Common myeloid progenitor, CD34-positive (primary cell): ENCODE results near the gene RPS19BP1.
A peak's percentile ranks its signal among the peaks of the same experiment; 100 is the strongest.
"Not testable (repeated sequence)": the region's sequence is repeated elsewhere in the genome, so short reads cannot be mapped to it uniquely, and the experiment has no call there.

Source experiments
- CTCF ChIA-PET: fragments of 350-600 bp; sonication (Branson Sonifier 250); formaldehyde crosslinking; loops from one replicate; lab custom pipeline; 2021; ENCODE audit warnings: antibody characterized with exemption; lab: Charles Lee
- POLR2A ChIA-PET: fragments of 350-600 bp; sonication (Branson Sonifier 250); formaldehyde crosslinking; loops from one replicate; lab custom pipeline; 2021; ENCODE audit warnings: antibody characterized with exemption; lab: Charles Lee
- DNase-seq, 3 donors: peaks; one replicate each; pipeline versions ENCODE4 v3.0.0 to v3.0.0-alpha.2; 2013
- H3K27ac ChIP-seq, 2 experiments: 1 replicate in 1 of 2; 2 replicates in 1 of 2; pipeline ENCODE4 v1.7.0; 2013; ENCODE audit warnings: inconsistent platforms in 2 of 2, low read length in 2 of 2, mild to moderate bottlenecking in 2 of 2, low read depth in 1 of 2, moderate library complexity in 1 of 2; ENCODE audit not compliant: severe bottlenecking in 2 of 2, insufficient read depth in 1 of 2, poor library complexity in 1 of 2
- H3K27me3 ChIP-seq, 5 experiments: replicated peaks in 2 of 5; 1 replicate in 3 of 5; 2 replicates in 2 of 5; pipeline versions ENCODE4 v1.6.1 to v1.7.0; 2013; ENCODE audit warnings: low read length in 4 of 5, mild to moderate bottlenecking in 2 of 5, moderate library complexity in 2 of 5, inconsistent platforms in 1 of 5; ENCODE audit not compliant: insufficient read depth in 5 of 5, control insufficient read depth in 4 of 5
- H3K36me3 ChIP-seq, 4 experiments: 1 replicate in 2 of 4; 2 replicates in 2 of 4; pipeline versions ENCODE4 v1.6.1 to v1.7.0; 2013; ENCODE audit warnings: low read length in 3 of 4, control low read depth in 1 of 4, mild to moderate bottlenecking in 1 of 4; ENCODE audit not compliant: control insufficient read depth in 4 of 4, insufficient read depth in 4 of 4
- H3K4me1 ChIP-seq, 4 experiments: 1 replicate in 3 of 4; 2 replicates in 1 of 4; pipeline versions ENCODE4 v1.6.1 to v1.7.1; 2013; ENCODE audit warnings: low read length in 3 of 4, mild to moderate bottlenecking in 3 of 4, control low read depth in 1 of 4, inconsistent platforms in 1 of 4, moderate library complexity in 1 of 4; ENCODE audit not compliant: control insufficient read depth in 4 of 4, insufficient read depth in 4 of 4; ENCODE audit errors: control extremely low read depth in 1 of 4
- H3K4me3 ChIP-seq, 7 experiments: 1 replicate in 4 of 7; 2 replicates in 3 of 7; pipeline versions ENCODE4 v1.5.1 to v1.7.0; 2013; ENCODE audit warnings: mild to moderate bottlenecking in 7 of 7, low read length in 6 of 7, moderate library complexity in 6 of 7, inconsistent platforms in 2 of 7, low read depth in 2 of 7, control low read depth in 1 of 7; ENCODE audit not compliant: insufficient read depth in 4 of 7, control insufficient read depth in 1 of 7; ENCODE audit errors: extremely low read depth in 1 of 7
- H3K9me3 ChIP-seq, 5 experiments: 1 replicate in 4 of 5; 2 replicates in 1 of 5; pipeline versions ENCODE4 v1.6.1 to v1.7.1; 2013; ENCODE audit warnings: low read length in 4 of 5, mild to moderate bottlenecking in 2 of 5, inconsistent platforms in 1 of 5, low read depth in 1 of 5, moderate library complexity in 1 of 5; ENCODE audit not compliant: control insufficient read depth in 4 of 5, insufficient read depth in 2 of 5; ENCODE audit errors: control extremely low read depth in 1 of 5
- WGBS: methylation state at CpG from one replicate; pipeline ENCODE4 v1.1.5; 2013; ENCODE audit not compliant: insufficient coverage; 5-methylcytosine and 5-hydroxymethylcytosine counted together

RPS19BP1 gene

DNA sequence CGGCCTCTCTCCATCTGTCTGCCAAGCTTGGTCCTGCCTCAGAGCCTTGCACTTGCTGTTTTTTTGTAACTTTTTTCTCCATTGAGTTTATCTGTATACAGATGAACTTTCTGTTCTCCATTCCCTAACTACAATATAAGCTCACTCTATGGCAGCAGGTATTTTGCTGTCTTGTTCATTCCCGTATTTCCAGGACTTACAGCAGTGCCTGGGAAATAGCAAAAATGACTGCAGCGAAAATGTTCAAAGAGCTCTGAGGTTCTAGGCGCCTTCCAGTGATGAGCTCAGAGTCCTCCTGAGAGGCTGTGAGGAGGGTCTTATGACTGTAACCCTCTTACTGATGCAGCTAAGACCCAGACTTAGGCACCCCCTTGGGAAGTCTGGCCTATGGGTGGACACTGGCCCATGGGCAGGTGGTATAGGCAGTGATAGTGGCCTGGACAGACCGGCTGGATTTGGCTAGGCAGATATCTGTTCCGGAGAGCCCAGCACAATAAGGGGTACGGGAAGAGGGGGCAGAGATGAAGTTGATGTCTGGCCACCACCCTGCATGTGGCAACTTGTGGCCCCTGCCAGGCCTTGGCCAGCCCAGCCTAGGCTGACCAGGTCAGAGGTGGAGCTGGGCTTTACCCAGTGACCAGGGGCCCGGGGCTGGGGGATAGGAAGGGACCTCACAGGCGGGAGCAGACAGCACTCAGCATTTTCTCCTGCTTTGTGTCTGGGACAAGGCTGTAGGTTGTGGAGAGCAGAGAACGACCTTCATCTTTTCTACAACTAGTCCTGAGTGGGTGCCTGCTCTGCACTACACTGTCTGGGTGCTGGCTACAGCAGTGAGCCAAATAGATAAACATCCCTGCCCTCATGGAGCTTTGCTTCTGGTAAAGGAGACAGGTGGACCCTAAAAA, 7.5 kb downstream of the RPS19BP1 start:
- H3K4me1 ChIP-seq, result peaks cover 6 to 83% (median 76%) of the 10 kb centered on the region in 4 experiments
- H3K27me3 ChIP-seq, result no peaks in the 10 kb centered on the region
- H3K36me3 ChIP-seq, result peaks cover 11 to 73% (median 48%) of the 10 kb centered on the region in 4 experiments
- ChIA-PET POLR2A (no interaction called here), CTCF (interaction anchor here (1.3 to 11.8 kb wide), 5 partner anchors 8 to 31 kb away, joined by 3 to 243 read pairs (median 6); no protein-coding TSS in a partner anchor)
- 96% methylated on average over 10 of the region's 10 CpGs for WGBS
- no peak overlapping the region for H3K4me3 ChIP-seq
- H3K9me3 ChIP-seq, result no peaks in the 10 kb centered on the region
- no peak overlapping the region for H3K27ac ChIP-seq
- DNase-seq, result no peak

DNA sequence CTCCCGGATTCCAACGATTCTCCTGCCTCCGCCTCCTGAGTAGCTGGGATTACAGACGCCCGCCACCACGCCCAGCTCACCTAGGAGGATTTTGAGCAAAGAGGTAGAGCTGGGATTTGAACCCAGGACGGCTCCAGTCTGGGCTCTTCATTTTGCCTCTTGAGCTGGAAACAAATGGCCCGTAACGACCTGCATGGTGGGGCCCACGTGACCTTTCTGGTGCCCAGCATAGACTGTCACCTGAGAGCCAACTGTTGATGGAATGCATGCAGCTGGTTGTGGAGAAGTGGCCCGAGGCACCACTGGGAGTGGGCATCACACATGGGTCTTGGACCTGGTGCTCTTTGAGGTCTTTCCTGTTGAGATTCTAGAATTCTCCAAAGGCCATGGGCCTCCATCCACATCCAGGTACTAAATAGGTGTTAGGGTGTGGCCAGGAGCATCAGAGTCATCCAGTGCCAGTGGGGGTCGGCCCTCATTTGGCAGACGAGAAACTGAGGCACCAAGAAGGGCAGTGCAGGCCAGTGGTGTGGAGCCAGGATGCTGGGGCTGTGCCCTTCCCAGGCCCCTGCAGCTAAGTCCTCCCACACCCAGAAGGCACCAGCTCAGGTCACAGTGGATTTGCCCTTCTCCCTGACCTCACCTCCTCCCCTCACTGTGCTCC, 8.3 kb downstream of the RPS19BP1 start:
- CTCF ChIA-PET, result interaction anchor here (1.3 to 11.8 kb wide), 5 partner anchors 10 to 30 kb away, joined by 3 to 243 read pairs (median 5); no protein-coding TSS in a partner anchor
- no peak overlapping the region for H3K4me3 ChIP-seq
- H3K27me3 ChIP-seq, result no peaks in the 10 kb centered on the region
- H3K27ac ChIP-seq, result peak overlapping the region in 1 of 2 experiments; percentile 12
- H3K4me1 ChIP-seq, result peaks cover 6 to 80% (median 74%) of the 10 kb centered on the region in 4 experiments
- no peaks in the 10 kb centered on the region for H3K9me3 ChIP-seq
- no peak for DNase-seq
- peaks cover 11 to 65% (median 45%) of the 10 kb centered on the region in 4 experiments for H3K36me3 ChIP-seq
- 89% methylated on average over 12 of the region's 13 CpGs for WGBS
- POLR2A ChIA-PET, result interaction anchor here (0.6 kb wide), 1 partner anchor 8 kb away, joined by 6 read pairs; no protein-coding TSS in a partner anchor

- peaks cover 11 to 78% (median 73%) of the 10 kb centered on the region in 4 experiments for H3K4me1 ChIP-seq
- DNase-seq, result peak in 2 of 3 donors; percentile 42 to 44
- H3K36me3 ChIP-seq, result peaks cover 8 to 54% (median 36%) of the 10 kb centered on the region in 4 experiments
- 62% methylated on average over 12 of the region's 14 CpGs for WGBS
- POLR2A ChIA-PET, result interaction anchor here (0.6 to 1.2 kb wide), 2 partner anchors 20 to 212 kb away, joined by 3 to 6 read pairs; partner anchors contain the start of gene MIEF1
- H3K4me3 ChIP-seq, result peak overlapping the region in 4 of 7 experiments; percentile 94 to 97 (median 95)
- CTCF ChIA-PET, result interaction anchor here (0.6 to 11.8 kb wide), 7 partner anchors 8 to 28 kb away, joined by 3 to 243 read pairs (median 5); no protein-coding TSS in a partner anchor
- no peaks in the 10 kb centered on the region for H3K27me3 ChIP-seq
- no peaks in the 10 kb centered on the region for H3K9me3 ChIP-seq
- peak overlapping the region in 1 of 2 experiments; percentile 52 for H3K27ac ChIP-seq
These were observed 9.8 kb downstream of the RPS19BP1 start for GRCh38 chr22:39522567-39523300.

- peak overlapping the region in 5 of 7 experiments; percentile 94 to 97 (median 95) for H3K4me3 ChIP-seq
- peaks cover 11 to 71% (median 66%) of the 10 kb centered on the region in 4 experiments for H3K4me1 ChIP-seq
- no CpG with 5 or more reads among the region's 5 CpGs for whole genome bisulfite sequencing
- DNase-seq, H3K9me3 ChIP-seq, H3K27me3 ChIP-seq: not testable (repeated sequence)
- H3K36me3 ChIP-seq, result peaks cover 8 to 56% (median 36%) of the 10 kb centered on the region in 4 experiments
- POLR2A ChIA-PET, result interaction anchor here (1.2 kb wide), 1 partner anchor 20 kb away, joined by 6 read pairs; the partner anchor contains the start of gene MIEF1
- CTCF ChIA-PET, result interaction anchor here (0.6 to 11.8 kb wide), 6 partner anchors 8 to 28 kb away, joined by 3 to 243 read pairs (median 6); no protein-coding TSS in a partner anchor
- H3K27ac ChIP-seq, result peak overlapping the region in 1 of 2 experiments; percentile 99
These were observed 10.5 kb downstream of the RPS19BP1 start for GRCh38 chr22:39522091-39522490.

DNA sequence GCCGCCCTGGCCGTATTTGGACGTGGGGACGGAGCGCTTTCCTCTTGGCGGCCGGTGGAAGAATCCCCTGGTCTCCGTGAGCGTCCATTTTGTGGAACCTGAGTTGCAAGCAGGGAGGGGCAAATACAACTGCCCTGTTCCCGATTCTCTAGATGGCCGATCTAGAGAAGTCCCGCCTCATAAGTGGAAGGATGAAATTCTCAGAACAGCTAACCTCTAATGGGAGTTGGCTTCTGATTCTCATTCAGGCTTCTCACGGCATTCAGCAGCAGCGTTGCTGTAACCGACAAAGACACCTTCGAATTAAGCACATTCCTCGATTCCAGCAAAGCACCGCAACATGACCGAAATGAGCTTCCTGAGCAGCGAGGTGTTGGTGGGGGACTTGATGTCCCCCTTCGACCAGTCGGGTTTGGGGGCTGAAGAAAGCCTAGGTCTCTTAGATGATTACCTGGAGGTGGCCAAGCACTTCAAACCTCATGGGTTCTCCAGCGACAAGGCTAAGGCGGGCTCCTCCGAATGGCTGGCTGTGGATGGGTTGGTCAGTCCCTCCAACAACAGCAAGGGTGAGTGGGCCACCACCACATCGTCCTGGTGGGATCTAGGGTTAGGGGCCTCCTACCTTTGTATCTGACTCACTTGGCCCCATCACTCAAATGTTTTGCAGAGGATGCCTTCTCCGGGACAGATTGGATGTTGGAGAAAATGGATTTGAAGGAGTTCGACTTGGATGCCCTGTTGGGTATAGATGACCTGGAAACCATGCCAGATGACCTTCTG, 11.3 kb downstream of the RPS19BP1 start:
- H3K27me3 ChIP-seq, H3K9me3 ChIP-seq: not testable (repeated sequence)
- WGBS, result 5% methylated on average over 21 of the region's 28 CpGs
- peak overlapping the region; percentile 93 to 97 (median 95) for H3K4me3 ChIP-seq
- H3K4me1 ChIP-seq, result peaks cover 11 to 65% (median 60%) of the 10 kb centered on the region in 4 experiments
- CTCF ChIA-PET, result interaction anchor here (1.3 to 2.0 kb wide), 2 partner anchors 9 to 14 kb away, joined by 3 to 17 read pairs; no protein-coding TSS in a partner anchor
- H3K36me3 ChIP-seq, result peaks cover 8 to 58% (median 38%) of the 10 kb centered on the region in 4 experiments
- DNase-seq, result peak; percentile 62 to 81 (median 72)
- peak overlapping the region; percentile 96 to 99 for H3K27ac ChIP-seq
- POLR2A ChIA-PET, result interaction anchor here (0.6 to 1.7 kb wide), 4 partner anchors 8 to 507 kb away, joined by 3 to 17 read pairs (median 8); partner anchors contain the start of gene RPL3
